HEK293 (cell line): ENCODE data around the gene VGLL4.

ENCODE experiments used
- ZNF747 ChIP-seq: fragments of 450-650 bp; formaldehyde crosslinking; IDR thresholded peaks from 2 replicates; pipeline ENCODE4 v1.5.1; 2016; ENCODE audit warnings: missing biosample characterization, missing genetic modification characterization
- TF ChIP-seq, protein P1 (sequence below): fragments of 450-650 bp; formaldehyde crosslinking; IDR thresholded peaks from 2 replicates; pipeline ENCODE4 v1.5.1; 2016; ENCODE audit warnings: missing biosample characterization, missing genetic modification characterization

DNA sequence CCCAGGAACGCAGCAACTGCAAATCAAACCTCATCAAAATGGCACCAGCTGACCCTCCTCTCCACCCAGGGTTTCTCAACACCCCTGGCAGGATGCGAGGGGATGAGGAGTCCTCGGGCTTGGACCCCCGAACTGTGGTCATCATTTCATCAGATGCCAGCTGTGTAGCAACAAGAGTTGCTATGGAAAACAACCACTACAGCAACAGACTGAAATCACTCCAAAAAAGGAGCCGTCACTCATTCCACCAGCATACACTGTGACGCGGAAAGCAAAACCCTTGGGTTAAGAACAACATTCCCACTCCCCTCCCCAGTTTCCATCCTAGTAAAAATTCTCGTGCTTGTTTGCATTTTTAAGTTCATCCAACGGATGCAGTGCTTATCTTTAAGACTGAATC, 40.1 kb downstream of the VGLL4 start:
- TF ChIP-seq ZNF747 (tag by site-specific recombination): no peak
- TF ChIP-seq, protein P1, sequence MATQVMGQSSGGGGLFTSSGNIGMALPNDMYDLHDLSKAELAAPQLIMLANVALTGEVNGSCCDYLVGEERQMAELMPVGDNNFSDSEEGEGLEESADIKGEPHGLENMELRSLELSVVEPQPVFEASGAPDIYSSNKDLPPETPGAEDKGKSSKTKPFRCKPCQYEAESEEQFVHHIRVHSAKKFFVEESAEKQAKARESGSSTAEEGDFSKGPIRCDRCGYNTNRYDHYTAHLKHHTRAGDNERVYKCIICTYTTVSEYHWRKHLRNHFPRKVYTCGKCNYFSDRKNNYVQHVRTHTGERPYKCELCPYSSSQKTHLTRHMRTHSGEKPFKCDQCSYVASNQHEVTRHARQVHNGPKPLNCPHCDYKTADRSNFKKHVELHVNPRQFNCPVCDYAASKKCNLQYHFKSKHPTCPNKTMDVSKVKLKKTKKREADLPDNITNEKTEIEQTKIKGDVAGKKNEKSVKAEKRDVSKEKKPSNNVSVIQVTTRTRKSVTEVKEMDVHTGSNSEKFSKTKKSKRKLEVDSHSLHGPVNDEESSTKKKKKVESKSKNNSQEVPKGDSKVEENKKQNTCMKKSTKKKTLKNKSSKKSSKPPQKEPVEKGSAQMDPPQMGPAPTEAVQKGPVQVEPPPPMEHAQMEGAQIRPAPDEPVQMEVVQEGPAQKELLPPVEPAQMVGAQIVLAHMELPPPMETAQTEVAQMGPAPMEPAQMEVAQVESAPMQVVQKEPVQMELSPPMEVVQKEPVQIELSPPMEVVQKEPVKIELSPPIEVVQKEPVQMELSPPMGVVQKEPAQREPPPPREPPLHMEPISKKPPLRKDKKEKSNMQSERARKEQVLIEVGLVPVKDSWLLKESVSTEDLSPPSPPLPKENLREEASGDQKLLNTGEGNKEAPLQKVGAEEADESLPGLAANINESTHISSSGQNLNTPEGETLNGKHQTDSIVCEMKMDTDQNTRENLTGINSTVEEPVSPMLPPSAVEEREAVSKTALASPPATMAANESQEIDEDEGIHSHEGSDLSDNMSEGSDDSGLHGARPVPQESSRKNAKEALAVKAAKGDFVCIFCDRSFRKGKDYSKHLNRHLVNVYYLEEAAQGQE: no peak
